Heart right ventricle (tissue), 16 donors: ENCODE measurements around the gene UTS2R. TPM values are rescaled to one million over a fixed set of nuclear protein-coding genes. Genes with fewer than 3 reads are reported as not detected.

Experiments used
- ATAC-seq, 8 donors: fragments of 200-7000 bp; cut with Tn5 transposase; one replicate each; pipeline ENCODE4 v1.9.1; 2020; ENCODE audit warnings: mild to moderate bottlenecking in 8 of 8, moderate library complexity in 8 of 8, moderate number of reproducible peaks in 1 of 8
- DNase-seq, 2 donors: peaks; one replicate each; pipeline ENCODE4 v3.0.0-alpha.2; 2020
- H3K27ac ChIP-seq, 10 donors: fragments of 200-600 bp; sonication (generic) in 2 of 10; one replicate each; pipeline versions ENCODE4 v1.5.0 to v1.8.0; 2020 to 2022; ENCODE audit warnings: mild to moderate bottlenecking in 3 of 10
- H3K27me3 ChIP-seq, 7 donors: fragments of 200-600 bp; one replicate each; pipeline ENCODE4 v1.8.0; 2021 to 2022; ENCODE audit warnings: mild to moderate bottlenecking in 2 of 7
- H3K36me3 ChIP-seq, 9 donors: fragments of 200-600 bp; sonication (generic) in 1 of 9; one replicate each; pipeline versions ENCODE4 v1.5.0 to v1.8.0; 2020 to 2022; ENCODE audit warnings: mild to moderate bottlenecking in 2 of 9
- H3K4me1 ChIP-seq, 9 donors: fragments of 200-600 bp; sonication (generic) in 1 of 9; one replicate each; pipeline versions ENCODE4 v1.5.0 to v1.8.0; 2020 to 2022; ENCODE audit warnings: mild to moderate bottlenecking in 4 of 9
- H3K4me3 ChIP-seq, 10 donors: fragments of 200-600 bp; sonication (generic) in 2 of 10; one replicate each; pipeline versions ENCODE4 v1.5.0 to v1.8.0; 2020 to 2022; ENCODE audit warnings: mild to moderate bottlenecking in 7 of 10, moderate library complexity in 2 of 10
- H3K9me3 ChIP-seq, 11 donors: fragments of 200-600 bp in 10 of 11; sonication (generic) in 2 of 11; one replicate each; pipeline versions ENCODE4 v1.5.0 to v1.8.0; 2013 to 2022; ENCODE audit warnings: mild to moderate bottlenecking in 2 of 11, control low read depth in 1 of 11, moderate library complexity in 1 of 11
- CTCF ChIP-seq, 9 donors: fragments of 200-600 bp; sonication (generic) in 2 of 9; IDR thresholded peaks; one replicate each; pipeline versions ENCODE4 v1.5.0 to v1.8.0; 2021 to 2022; ENCODE audit warnings: antibody characterized with exemption in 9 of 9, mild to moderate bottlenecking in 5 of 9, moderate library complexity in 1 of 9
- WGBS, 2 donors: extraction: QIAGEN DNeasy Blood & Tissue Kit; methylation state at CpG; one replicate each; pipeline ENCODE4 v1.1.7; 2013; ENCODE audit warnings: inconsistent platforms in 1 of 2; 5-methylcytosine and 5-hydroxymethylcytosine counted together
- intact Hi-C, 10 donors: fragments of 100-400 bp; cut with DNase I; formaldehyde crosslinking; loops; one replicate each; pipeline versions ENCODE4 v1.11.1 to v1.14.2; 2022
- long read RNA-seq, 3 donors: library from polyadenylated mRNA; unstranded; transcript quantifications; one replicate each; pipeline ENCODE4 v2.0.0, GENCODE V29; 2020 to 2021
- polyA plus RNA-seq, 2 donors: library from polyadenylated mRNA; stranded (reverse); fragments of 200-250 nt; gene quantifications; one replicate each; pipeline ENCODE4 v1.2.3, GENCODE V29; 2013
- total RNA-seq, 10 donors: library from RNA; stranded (reverse); fragmentation: NEBNext Ultra II Directional in 3 of 10; extraction: Animal tissue kit (Norgen Biotek cat#: 25700) in 3 of 10; gene quantifications; one replicate each; pipeline versions ENCODE4 v1.2.1 to v1.2.4, GENCODE V29; 2021 to 2023
- donor health status: Arrhythmogenic right ventricular cardiomyopathy.
- donor health status: ischemic (EF 13 %, LVEDD 7.1; RV severe dilation, severe dysfunction).
- donor health status: healthy with polysubstance abuse.
- donor health status: DM: no; HTN: yes; CAD: no.
- donor health status: DM: no; HTN: no; CAD: no.
- donor health status: ischemic (EF 25% LVEDD 6.9; RV normal size, moderate dysfunction).
- donor health status: ischemic (EF 25% LVEDD 5.7; RV mildly dilated, moderate dysfunction).
- donor health status: healthy.
- donor health status: DM: yes; HTN: yes; CAD: no.
- donor health status: Ischemic cardiomyopathy.
- donor health status: ischemic (EF 35%, LVEDD 5.7; RV mildly dilated, moderate dysfunction).
- donor health status: nonischemic (EF 11% LVEDD 7.7; RV severe dilation, severe dysfunction).
- donor health status: DM: yes; HTN: yes; CAD: no.
- donor health status: PGD.
- donor health status: ischemic (EF 29% LVEDD 5.4; RV normal size, mild dysfunction).
- donor health status: nonischemic (EF 23%, LVEDD 6.1; RV moderate dilation, normal function).

The UTS2R gene
- total RNA-seq (1 to 10 TPM in 7 of 10 donors, under 1 TPM in 3; 0.42 to 5.9 (median 1.4) TPM), polyA plus RNA-seq (under 1 TPM in 1 of 2 donors, not detected in 1; 0.04 TPM)
- long read RNA-seq, donor 1 = 0 reads
- long read RNA-seq, donor 2 = 0 reads
- long read RNA-seq, donor 3 = 0 reads

GRCh38 chr17:82371333-82372248 is at the start of gene UTS2R:
TSS of gene UTS2R (plus strand) at chr17:82371765. CDS start at chr17:82374325, 2,560 bp downstream.
- DNase-seq (no peak), ATAC-seq (peak in 1 of 8 donors; percentile 25)
- Histone ChIP-seq H3K36me3 (no peaks in the 10 kb centered on the region), H3K4me3 (peak within 1 kb of the TSS; percentile 2 to 50 (median 36)), H3K27me3 (peaks cover 13 to 93% (median 83%) of the 10 kb centered on the region in 7 donors), H3K27ac (no peak within 1 kb of the TSS), H3K4me1 (peaks cover 0 to 29% (median 23%) of the 10 kb centered on the region in 9 donors), H3K9me3 (no peaks in the 10 kb centered on the region)
- 4 to 6% methylated on average over 54 to 109 of the region's 109 CpGs for WGBS, 2 donors
- no peak for TF ChIP-seq CTCF (IDR thresholded peaks at IDR 0.05)
- intact Hi-C loops = no loop called here

- no peak for ATAC-seq
- peaks cover 0 to 13% (median 0%) of the 10 kb centered on the region in 9 donors for H3K36me3 ChIP-seq
- H3K4me3 ChIP-seq = no peak overlapping the region
- no peak overlapping the region for H3K27ac ChIP-seq
- DNase-seq = peak in 1 of 2 donors; percentile 6
- H3K9me3 ChIP-seq = no peaks in the 10 kb centered on the region
- peaks cover 0 to 12% (median 4%) of the 10 kb centered on the region in 9 donors for H3K4me1 ChIP-seq
- 78 to 85% methylated on average over 21 of the region's 21 CpGs for WGBS, 2 donors
- H3K27me3 ChIP-seq = peaks cover 0 to 23% (median 6%) of the 10 kb centered on the region in 7 donors
- intact Hi-C loops = loop anchor here (1.0 to 10.0 kb wide), 13 partner anchors 21 to 287 kb away; partner anchors contain the start of genes DCXR (in 1 of the 10) and RAC3 (in 1 of the 10)
- TF ChIP-seq CTCF (IDR thresholded peaks at IDR 0.05) = no peak
Observed at GRCh38 chr17:82321947-82322466, 49.6 kb upstream of the UTS2R start.

- DNase-seq (peak in 1 of 2 donors; percentile 10), ATAC-seq (no peak)
- TF ChIP-seq CTCF (IDR thresholded peaks at IDR 0.05) = no peak
- WGBS, 2 donors = 82 to 85% methylated on average over 28 of the region's 28 CpGs
- peaks cover 0 to 13% (median 0%) of the 10 kb centered on the region in 9 donors for H3K36me3 ChIP-seq
- no peaks in the 10 kb centered on the region for H3K9me3 ChIP-seq
- intact Hi-C loops = loop anchor here (2.0 to 10.0 kb wide), 8 partner anchors 78 to 288 kb away; partner anchors contain the start of genes DCXR (in 1 of the 10) and RAC3 (in 1 of the 10)
- H3K27ac ChIP-seq = no peak overlapping the region
- H3K27me3 ChIP-seq = peaks cover 0 to 30% (median 10%) of the 10 kb centered on the region in 7 donors
- no peak overlapping the region for H3K4me3 ChIP-seq
- H3K4me1 ChIP-seq = peaks cover 0 to 12% (median 4%) of the 10 kb centered on the region in 9 donors
Observed at GRCh38 chr17:82322526-82323453, 48.8 kb upstream of the UTS2R start.
